IPS-18a (cell line): ENCODE measurements around the gene POTEM.
"Not testable (repeated sequence)": the region's sequence is repeated elsewhere in the genome, so short reads cannot be mapped to it uniquely, and the experiment has no call there.

ENCODE experiments used
- H3K27ac ChIP-seq: one replicate; pipeline ENCODE4 v1.5.1; 2013; ENCODE audit warnings: low read length
- H3K27me3 ChIP-seq: one replicate; pipeline ENCODE4 v1.6.1; 2013; ENCODE audit warnings: mild to moderate bottlenecking, low read length; ENCODE audit not compliant: control insufficient read depth, insufficient read depth
- H3K36me3 ChIP-seq: one replicate; pipeline ENCODE4 v1.6.1; 2013; ENCODE audit warnings: low read depth, low read length; ENCODE audit not compliant: control insufficient read depth
- H3K4me1 ChIP-seq: one replicate; pipeline ENCODE4 v1.6.1; 2013; ENCODE audit warnings: low read depth, low read length; ENCODE audit not compliant: control insufficient read depth
- H3K4me3 ChIP-seq: one replicate; pipeline ENCODE4 v1.5.1; 2013; ENCODE audit warnings: low read length
- H3K9ac ChIP-seq: one replicate; pipeline ENCODE4 v1.6.1; 2013; ENCODE audit warnings: mild to moderate bottlenecking, low read length, moderate library complexity
- H3K9me3 ChIP-seq: one replicate; pipeline ENCODE4 v1.6.1; 2013; ENCODE audit warnings: low read depth, low read length; ENCODE audit not compliant: control insufficient read depth

The POTEM gene

GRCh38 chr14:18967134-18967533, at the start of gene POTEM:
POTEM (plus strand) TSS chr14:18967434; CDS start chr14:18967486, 52 bp downstream.
- H3K27me3 ChIP-seq, H3K9ac ChIP-seq, H3K4me1 ChIP-seq, H3K27ac ChIP-seq, H3K36me3 ChIP-seq, H3K9me3 ChIP-seq, H3K4me3 ChIP-seq: not testable (repeated sequence)

DNA sequence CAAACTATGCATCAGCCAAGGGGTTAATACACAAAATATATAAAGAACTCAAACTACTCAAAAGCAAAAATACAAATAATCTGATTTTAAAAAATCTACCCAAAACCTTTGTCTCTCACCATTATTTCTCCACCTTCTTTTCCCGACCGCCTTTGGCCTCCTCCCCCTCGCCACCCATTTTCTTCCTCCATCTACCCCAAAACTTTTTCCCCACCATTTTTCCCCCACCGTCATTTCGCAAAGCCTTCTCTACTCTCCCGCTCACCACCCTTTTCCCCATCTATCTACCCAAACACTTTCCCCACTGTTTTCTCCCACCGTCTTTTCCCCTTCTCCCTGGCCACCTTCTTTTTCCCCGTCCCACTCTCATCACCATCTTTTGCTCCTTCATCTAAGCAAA, 48.9 kb upstream of the POTEM start:
- H3K4me1 ChIP-seq, H3K9me3 ChIP-seq, H3K9ac ChIP-seq, H3K4me3 ChIP-seq, H3K36me3 ChIP-seq, H3K27ac ChIP-seq, H3K27me3 ChIP-seq: not testable (repeated sequence)

- H3K4me1 ChIP-seq, H3K27me3 ChIP-seq, H3K9ac ChIP-seq, H3K4me3 ChIP-seq, H3K27ac ChIP-seq, H3K36me3 ChIP-seq, H3K9me3 ChIP-seq: not testable (repeated sequence)
Measured at GRCh38 chr14:18920052-18920451, 47.2 kb upstream of the POTEM start.

- H3K27ac ChIP-seq, H3K4me3 ChIP-seq, H3K9ac ChIP-seq, H3K36me3 ChIP-seq, H3K27me3 ChIP-seq, H3K9me3 ChIP-seq, H3K4me1 ChIP-seq: not testable (repeated sequence)
Measured at GRCh38 chr14:18921055-18921701, 46.1 kb upstream of the POTEM start.

DNA sequence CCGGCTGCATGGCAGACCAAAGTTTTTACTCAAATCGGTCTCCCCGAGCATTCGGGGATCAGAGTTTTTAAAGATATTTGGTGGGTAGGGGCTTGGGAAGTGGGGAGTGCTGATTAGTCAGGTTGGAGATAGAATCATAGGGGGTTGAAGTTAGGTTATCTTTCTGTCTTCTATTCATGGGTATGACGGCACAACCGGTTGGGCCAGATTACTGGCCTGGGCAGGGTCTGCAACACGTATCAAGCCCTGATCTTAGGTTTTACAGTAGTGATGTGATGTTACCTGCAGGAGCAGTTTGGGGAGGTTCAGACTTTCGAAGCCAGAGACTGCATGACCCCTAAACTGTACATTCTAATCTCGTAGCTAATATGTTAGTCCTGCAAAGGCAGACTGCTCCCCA, 30.4 kb upstream of the POTEM start:
- not testable (repeated sequence) for H3K27me3 ChIP-seq, H3K4me3 ChIP-seq, H3K27ac ChIP-seq, H3K9ac ChIP-seq, H3K9me3 ChIP-seq, H3K4me1 ChIP-seq, H3K36me3 ChIP-seq

DNA sequence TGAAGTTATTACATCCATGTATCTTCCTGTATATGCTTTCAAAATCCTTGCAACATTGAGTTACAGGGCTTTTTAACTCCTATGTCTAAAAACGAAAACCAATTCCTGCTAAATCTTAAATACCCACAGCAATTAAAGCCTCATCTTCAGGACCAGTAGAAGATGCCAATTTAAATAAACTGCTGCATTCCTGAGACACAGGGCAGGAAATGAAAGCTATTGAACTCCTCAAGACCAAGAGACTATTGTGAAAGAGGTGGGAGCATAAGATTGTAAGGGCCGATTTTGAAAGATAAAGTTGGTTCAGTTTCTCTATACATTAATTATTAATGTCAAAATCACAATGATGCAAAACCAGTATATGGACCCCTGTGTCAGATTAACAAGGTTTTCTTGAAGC, 28.5 kb upstream of the POTEM start:
- H3K27me3 ChIP-seq, H3K27ac ChIP-seq: not testable (repeated sequence)

DNA sequence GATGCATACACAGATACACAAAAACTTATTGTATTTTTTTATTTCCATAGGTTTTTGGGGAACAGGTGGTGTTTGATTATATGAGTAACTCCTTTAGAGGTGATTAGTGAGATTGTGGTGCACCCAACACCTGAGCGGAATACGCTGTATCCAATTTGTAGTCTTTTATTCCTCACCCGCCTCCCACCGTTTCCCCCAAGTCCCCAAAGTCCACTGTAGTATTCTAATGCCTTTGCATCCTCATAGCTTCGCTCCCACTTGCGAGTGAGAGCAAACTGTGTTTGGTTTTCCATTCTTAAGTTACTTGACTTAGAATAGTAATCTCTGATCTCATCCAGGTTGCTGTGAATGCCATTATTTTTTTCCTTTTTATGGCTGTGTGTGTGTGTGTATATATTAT, 17.3 kb upstream of the POTEM start:
- H3K36me3 ChIP-seq, H3K9ac ChIP-seq, H3K9me3 ChIP-seq: not testable (repeated sequence)

More for the DNA sequence above, 28.5 kb upstream of the POTEM start:
- H3K36me3 ChIP-seq, H3K9me3 ChIP-seq, H3K4me3 ChIP-seq, H3K9ac ChIP-seq, H3K4me1 ChIP-seq: not testable (repeated sequence)

GRCh38 chr14:18953085-18953484, 14.1 kb upstream of the POTEM start:
- H3K9me3 ChIP-seq, H3K4me1 ChIP-seq, H3K36me3 ChIP-seq, H3K4me3 ChIP-seq, H3K9ac ChIP-seq, H3K27ac ChIP-seq, H3K27me3 ChIP-seq: not testable (repeated sequence)

More for the DNA sequence above, 17.3 kb upstream of the POTEM start:
- H3K27me3 ChIP-seq, H3K4me1 ChIP-seq, H3K4me3 ChIP-seq, H3K27ac ChIP-seq: not testable (repeated sequence)

DNA sequence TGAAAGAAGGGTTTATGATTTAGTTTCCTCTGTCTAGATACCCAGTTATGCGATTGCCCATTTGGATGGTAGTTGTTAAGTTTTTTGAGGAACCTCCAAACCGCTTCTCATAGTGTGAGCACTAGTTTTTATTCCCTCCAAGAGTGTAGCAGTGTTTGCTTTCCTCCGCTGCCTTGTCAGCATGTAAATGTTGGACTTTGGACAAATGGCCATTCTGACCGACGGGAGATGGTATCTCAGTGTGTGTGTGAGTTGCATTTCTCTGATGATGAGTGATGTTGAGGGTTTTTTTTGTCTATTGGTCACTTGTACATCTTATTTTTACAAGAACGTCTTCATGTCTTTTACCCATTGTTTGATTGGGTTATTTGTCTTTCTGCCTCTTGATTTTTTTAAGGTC, 11.4 kb upstream of the POTEM start:
- H3K4me3 ChIP-seq, H3K9ac ChIP-seq, H3K36me3 ChIP-seq, H3K27me3 ChIP-seq, H3K27ac ChIP-seq, H3K4me1 ChIP-seq, H3K9me3 ChIP-seq: not testable (repeated sequence)

DNA sequence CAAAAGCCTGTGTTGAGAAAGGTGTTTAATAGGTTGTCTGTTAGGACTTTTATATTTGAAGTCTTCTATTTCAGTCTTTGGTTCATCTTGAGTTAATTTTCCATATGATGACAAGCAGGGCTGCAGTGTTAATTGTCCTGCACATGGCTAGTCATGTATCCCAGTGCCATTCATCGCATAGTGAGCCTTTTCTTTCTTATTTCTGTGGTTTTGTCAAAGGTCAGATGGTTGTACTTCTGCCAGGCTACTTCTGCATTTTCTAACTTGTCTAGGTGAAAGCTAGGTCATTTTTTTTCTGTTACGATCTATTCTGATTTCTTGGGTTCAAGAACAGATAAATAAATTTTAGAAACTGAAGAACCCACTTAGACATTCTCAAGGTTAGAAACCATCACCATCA, 5.7 kb upstream of the POTEM start:
- not testable (repeated sequence) for H3K9me3 ChIP-seq, H3K9ac ChIP-seq, H3K4me1 ChIP-seq

GRCh38 chr14:18962143-18962542, 5.1 kb upstream of the POTEM start:
- H3K27ac ChIP-seq, H3K9me3 ChIP-seq, H3K4me3 ChIP-seq, H3K9ac ChIP-seq, H3K4me1 ChIP-seq, H3K36me3 ChIP-seq, H3K27me3 ChIP-seq: not testable (repeated sequence)

More for the DNA sequence above, 5.7 kb upstream of the POTEM start:
- H3K36me3 ChIP-seq, H3K27ac ChIP-seq, H3K27me3 ChIP-seq, H3K4me3 ChIP-seq: not testable (repeated sequence)

DNA sequence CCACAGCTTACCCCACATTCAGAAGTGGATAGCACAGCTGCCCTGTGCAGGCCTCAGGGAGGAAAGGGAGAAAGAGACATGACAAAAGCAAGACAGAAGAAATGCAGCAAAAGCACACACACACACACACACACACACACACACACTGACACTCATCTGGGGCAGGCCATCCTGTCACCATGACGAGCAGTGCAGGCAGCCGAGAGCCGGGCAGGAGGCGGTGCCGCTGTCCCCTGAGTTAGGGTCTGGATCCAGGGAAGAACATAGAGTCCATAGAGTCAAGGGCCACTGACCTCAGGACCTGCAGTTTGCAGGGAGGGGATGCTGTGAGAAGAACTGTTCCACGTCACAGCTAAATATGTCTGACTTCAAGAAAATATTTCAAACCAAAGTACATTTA, 4.0 kb upstream of the POTEM start:
- H3K27ac ChIP-seq, H3K27me3 ChIP-seq, H3K36me3 ChIP-seq, H3K4me1 ChIP-seq, H3K9me3 ChIP-seq, H3K4me3 ChIP-seq, H3K9ac ChIP-seq: not testable (repeated sequence)
